Fibroblast of lung (primary cell): Measurements from ENCODE around the gene TMEM183A. TPM values are rescaled to one million over a fixed set of nuclear protein-coding genes. Genes with fewer than 3 reads are reported as not detected.

Experiments used
- DNase-seq, 2 donors: peaks; one replicate each; pipeline versions ENCODE4 v3.0.0 to v3.0.0-alpha.2; 2010; ENCODE audit warnings: low read depth in 2 of 2
- H2AFZ ChIP-seq: 2 replicates; pipeline ENCODE4 v1.5.1; 2012; ENCODE audit warnings: low read length, control low read depth, inconsistent platforms
- H3K27ac ChIP-seq: 2 replicates; pipeline ENCODE4 v1.5.1; 2011; ENCODE audit warnings: low read length, control low read depth; ENCODE audit not compliant: insufficient read depth
- H3K27me3 ChIP-seq: 2 replicates; pipeline ENCODE4 v1.5.1; 2011; ENCODE audit warnings: mild to moderate bottlenecking, low read length; ENCODE audit not compliant: control insufficient read depth, insufficient read depth
- H3K36me3 ChIP-seq: 2 replicates; pipeline ENCODE4 v1.5.1; 2011; ENCODE audit warnings: low read length; ENCODE audit not compliant: control insufficient read depth, insufficient read depth
- H3K4me1 ChIP-seq: 2 replicates; pipeline ENCODE4 v1.5.1; 2011; ENCODE audit warnings: low read length; ENCODE audit not compliant: control insufficient read depth, insufficient read depth; ENCODE audit errors: extremely low read depth
- H3K4me2 ChIP-seq: 2 replicates; pipeline ENCODE4 v1.5.1; 2011; ENCODE audit warnings: low read length, control low read depth; ENCODE audit not compliant: insufficient read depth; ENCODE audit errors: extremely low read depth
- H3K4me3 ChIP-seq, 4 experiments: fragments of 200-600 bp in 1 of 4; sonication (generic) in 1 of 4; replicated peaks in 1 of 4; 2 replicates each; pipeline ENCODE4 v1.5.1; 2011 to 2016; ENCODE audit warnings: low read length in 4 of 4, low read depth in 3 of 4, mild to moderate bottlenecking in 3 of 4, control low read depth in 2 of 4, inconsistent platforms in 1 of 4, mixed read lengths in 1 of 4; ENCODE audit not compliant: insufficient read depth in 1 of 4; ENCODE audit errors: control extremely low read depth in 1 of 4
- H3K79me2 ChIP-seq: 2 replicates; pipeline ENCODE4 v1.5.1; 2012; ENCODE audit warnings: mild to moderate bottlenecking, low read length, inconsistent platforms; ENCODE audit not compliant: control insufficient read depth, insufficient read depth
- H3K9ac ChIP-seq: 2 replicates; pipeline ENCODE4 v1.5.1; 2011; ENCODE audit warnings: mild to moderate bottlenecking, low read length, control low read depth; ENCODE audit not compliant: insufficient read depth
- H3K9me3 ChIP-seq: 2 replicates; pipeline ENCODE4 v1.5.1; 2012; ENCODE audit warnings: low read depth, low read length; ENCODE audit not compliant: control insufficient read depth, insufficient read depth
- H4K20me1 ChIP-seq: 2 replicates; pipeline ENCODE4 v1.5.1; 2011; ENCODE audit warnings: low read length; ENCODE audit not compliant: control insufficient read depth, insufficient read depth; ENCODE audit errors: extremely low read depth
- CTCF ChIP-seq, 2 donors: IDR thresholded peaks in 1 of 2; conservative IDR thresholded peaks in 1 of 2; 1 replicate in 1 of 2; 2 replicates in 1 of 2; pipeline ENCODE4 v1.5.1; 2011 to 2012; ENCODE audit warnings: low read length in 2 of 2, control low read depth in 1 of 2, inconsistent platforms in 1 of 2, low read depth in 1 of 2, mild to moderate bottlenecking in 1 of 2
- EZH2 ChIP-seq: IDR thresholded peaks from 2 replicates; pipeline ENCODE4 v1.5.1; 2012; ENCODE audit warnings: low read length, control low read depth, mild to moderate bottlenecking; ENCODE audit errors: missing control alignments
- polyA plus RNA-seq, 2 donors: library from polyadenylated mRNA; depleted of rRNA in 1 of 2; stranded (reverse) in 1 of 2; unstranded in 1 of 2; fragments of >200 nt; gene quantifications; 2 replicates each; pipeline ENCODE4 v1.2.1, GENCODE V29; 2011 to 2012; ENCODE audit warnings: missing spikeins in 1 of 2
- total RNA-seq: library from RNA; depleted of rRNA; stranded (reverse); fragments of >200 nt; gene quantifications from 2 replicates; pipeline ENCODE4 v1.2.1, GENCODE V29; 2014

TMEM183A gene
- total and polyA plus RNA-seq, 2 donors (not counting 1 experiment from before 2014, with no cell fraction given) = 74.2 to 74.5 TPM

- no peaks in the 10 kb centered on the region for H4K20me1 ChIP-seq
- H3K27ac ChIP-seq = no peak overlapping the region
- H3K4me2 ChIP-seq = no peak overlapping the region
- H3K9ac ChIP-seq = no peak overlapping the region
- no peaks in the 10 kb centered on the region for H3K79me2 ChIP-seq
- H3K36me3 ChIP-seq = no peaks in the 10 kb centered on the region
- peaks cover under 1% of the 10 kb centered on the region for H3K4me1 ChIP-seq
- H3K27me3 ChIP-seq = no peaks in the 10 kb centered on the region
- no peak overlapping the region for H3K4me3 ChIP-seq
- no peak for DNase-seq
- TF ChIP-seq CTCF (conservative IDR thresholded peaks at IDR 0.05 in 1 of 2, IDR thresholded peaks at IDR 0.05 in 1 of 2; ENCODE audit: low read depth in 1 of 2, low read length in 2 of 2) (no peak), EZH2 (no peak)
- H2AFZ ChIP-seq = no peak overlapping the region
- H3K9me3 ChIP-seq = no peaks in the 10 kb centered on the region
These were observed 45.4 kb downstream of the TMEM183A start for GRCh38 chr1:203052601-203053000.

- no peak for DNase-seq
- no peaks in the 10 kb centered on the region for H4K20me1 ChIP-seq
- H3K4me2 ChIP-seq = no peak overlapping the region
- H3K4me1 ChIP-seq = peaks cover 2% of the 10 kb centered on the region
- no peak overlapping the region for H2AFZ ChIP-seq
- no peaks in the 10 kb centered on the region for H3K79me2 ChIP-seq
- no peak for TF ChIP-seq EZH2
- no peak for TF ChIP-seq CTCF (conservative IDR thresholded peaks at IDR 0.05 in 1 of 2, IDR thresholded peaks at IDR 0.05 in 1 of 2; ENCODE audit: low read depth in 1 of 2, low read length in 2 of 2)
- H3K9me3 ChIP-seq = no peaks in the 10 kb centered on the region
- H3K9ac ChIP-seq = no peak overlapping the region
- H3K27me3 ChIP-seq = peaks cover 3% of the 10 kb centered on the region
- H3K27ac ChIP-seq = no peak overlapping the region
- no peaks in the 10 kb centered on the region for H3K36me3 ChIP-seq
- no peak overlapping the region for H3K4me3 ChIP-seq
These were observed 47.0 kb downstream of the TMEM183A start for GRCh38 chr1:203054184-203054583.

- peaks cover 2% of the 10 kb centered on the region for H3K4me1 ChIP-seq
- no peak overlapping the region for H3K9ac ChIP-seq
- no peaks in the 10 kb centered on the region for H4K20me1 ChIP-seq
- H3K9me3 ChIP-seq = no peaks in the 10 kb centered on the region
- DNase-seq = no peak
- H2AFZ ChIP-seq = no peak overlapping the region
- H3K4me3 ChIP-seq = no peak overlapping the region
- no peak overlapping the region for H3K4me2 ChIP-seq
- H3K36me3 ChIP-seq = no peaks in the 10 kb centered on the region
- TF ChIP-seq CTCF (conservative IDR thresholded peaks at IDR 0.05 in 1 of 2, IDR thresholded peaks at IDR 0.05 in 1 of 2; ENCODE audit: low read depth in 1 of 2, low read length in 2 of 2) (no peak), EZH2 (no peak)
- no peak overlapping the region for H3K27ac ChIP-seq
- H3K79me2 ChIP-seq = no peaks in the 10 kb centered on the region
- H3K27me3 ChIP-seq = peaks cover 3% of the 10 kb centered on the region
These were observed 47.5 kb downstream of the TMEM183A start for GRCh38 chr1:203054642-203055041.
